Mesendoderm (in vitro differentiated cells): ENCODE measurements around the gene RNU1-4.
"Not testable (repeated sequence)": the region's sequence is repeated elsewhere in the genome, so short reads cannot be mapped to it uniquely, and the experiment has no call there.

Experiments used
- DNase-seq: peaks from one replicate; pipeline ENCODE4 v3.0.0; 2013
- H2AK5ac ChIP-seq: 2 replicates; pipeline ENCODE4 v1.6.1; 2013; ENCODE audit warnings: low read length, inconsistent platforms
- H2BK120ac ChIP-seq: 2 replicates; pipeline ENCODE4 v1.6.1; 2013; ENCODE audit warnings: low read depth, mild to moderate bottlenecking, low read length, moderate library complexity, mixed read lengths
- H2BK15ac ChIP-seq: replicated peaks from 2 replicates; pipeline ENCODE4 v1.6.1; 2013; ENCODE audit warnings: low read depth, mild to moderate bottlenecking, moderate library complexity
- H2BK5ac ChIP-seq: 2 replicates; pipeline ENCODE4 v1.6.1; 2013; ENCODE audit warnings: low read length, inconsistent platforms
- H3K18ac ChIP-seq: 2 replicates; pipeline ENCODE4 v1.6.1; 2013; ENCODE audit warnings: mild to moderate bottlenecking, low read length, mixed read lengths
- H3K23ac ChIP-seq: one replicate; pipeline ENCODE4 v1.6.1; 2013; ENCODE audit warnings: low read length
- H3K27ac ChIP-seq: 2 replicates; pipeline ENCODE4 v1.5.1; 2013; ENCODE audit warnings: low read depth, mild to moderate bottlenecking, inconsistent platforms, low read length, moderate library complexity
- H3K27me3 ChIP-seq: 2 replicates; pipeline ENCODE4 v1.6.1; 2013; ENCODE audit warnings: low read length, control low read depth, mild to moderate bottlenecking, inconsistent platforms; ENCODE audit not compliant: insufficient read depth, poor library complexity
- H3K36me3 ChIP-seq: 2 replicates; pipeline ENCODE4 v1.6.1; 2013; ENCODE audit warnings: low read length, inconsistent platforms; ENCODE audit not compliant: control insufficient read depth, insufficient read depth
- H3K4ac ChIP-seq: one replicate; pipeline ENCODE4 v1.6.1; 2013; ENCODE audit warnings: low read depth, mild to moderate bottlenecking, low read length, moderate library complexity
- H3K4me1 ChIP-seq: 2 replicates; pipeline ENCODE4 v1.6.1; 2013; ENCODE audit warnings: low read depth, low read length, inconsistent platforms; ENCODE audit not compliant: control insufficient read depth
- H3K4me2 ChIP-seq: 2 replicates; pipeline ENCODE4 v1.6.1; 2013; ENCODE audit warnings: low read length
- H3K4me3 ChIP-seq: 2 replicates; pipeline ENCODE4 v1.5.1; 2013; ENCODE audit warnings: mild to moderate bottlenecking, low read length
- H3K56ac ChIP-seq: one replicate; pipeline ENCODE4 v1.6.1; 2013; ENCODE audit warnings: low read length
- H3K79me1 ChIP-seq: 2 replicates; pipeline ENCODE4 v1.6.1; 2013; ENCODE audit warnings: low read length, inconsistent platforms
- H3K79me2 ChIP-seq: 2 replicates; pipeline ENCODE4 v1.6.1; 2013; ENCODE audit warnings: mild to moderate bottlenecking, low read length; ENCODE audit not compliant: control insufficient read depth, insufficient read depth
- H3K9ac ChIP-seq: 2 replicates; pipeline ENCODE4 v1.6.1; 2013; ENCODE audit warnings: low read length, inconsistent platforms
- H4K5ac ChIP-seq: one replicate; pipeline ENCODE4 v1.6.1; 2013; ENCODE audit warnings: low read length
- H4K8ac ChIP-seq: one replicate; pipeline ENCODE4 v1.6.1; 2013; ENCODE audit warnings: low read depth, mild to moderate bottlenecking, control low read depth, low read length, moderate library complexity
- WGBS: extraction: QIAGEN DNeasy Blood & Tissue Kit; methylation state at CpG from one replicate; pipeline ENCODE4 v1.1.7; 2013; ENCODE audit warnings: low lambda C conversion rate, missing lambda C conversion rate; ENCODE audit not compliant: insufficient coverage; ENCODE audit errors: extremely low coverage; 5-methylcytosine and 5-hydroxymethylcytosine counted together

Gene RNU1-4

DNA sequence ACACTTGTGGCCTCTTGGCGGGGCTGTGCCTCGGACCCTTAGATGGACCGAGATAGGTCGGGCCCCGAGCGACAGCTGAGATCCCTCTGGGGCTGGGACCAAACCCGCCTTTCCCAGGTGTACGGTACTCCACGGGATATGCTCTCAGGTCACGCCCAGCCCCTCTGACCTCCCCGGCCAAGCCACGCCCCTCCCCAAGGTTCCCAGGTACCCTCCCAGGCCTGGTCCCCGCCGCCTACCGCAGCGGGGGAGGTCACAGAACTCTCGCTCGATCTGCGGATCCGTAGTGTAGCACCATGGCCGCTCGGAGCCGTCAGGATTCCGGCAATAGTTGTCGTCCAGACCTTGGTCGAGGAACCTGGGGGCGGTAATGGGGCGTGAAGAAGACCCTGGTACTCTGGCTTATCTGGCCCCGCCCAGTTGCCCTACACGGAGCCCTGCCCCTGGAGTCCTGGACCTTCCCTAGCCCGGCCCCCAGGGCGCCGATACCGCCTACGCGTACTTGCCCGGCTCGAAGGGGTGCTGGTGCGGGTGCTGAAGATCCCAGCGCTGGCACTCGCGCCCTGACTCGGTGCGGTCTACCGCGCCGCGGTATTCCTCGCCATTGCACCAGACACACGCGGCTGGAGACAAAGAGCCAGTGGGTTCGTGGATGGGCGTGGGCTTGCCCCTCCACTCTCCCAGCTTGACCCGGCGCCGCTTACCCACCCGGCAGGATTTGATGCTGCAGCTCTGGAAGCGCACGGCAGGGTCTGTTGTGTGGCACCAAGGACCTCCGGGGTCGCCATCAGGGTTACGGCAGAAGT, 19.5 kb downstream of the RNU1-4 start:
- not testable (repeated sequence) for H3K4me3 ChIP-seq, H3K4ac ChIP-seq, H3K79me2 ChIP-seq, H3K27me3 ChIP-seq, H3K79me1 ChIP-seq, H2BK120ac ChIP-seq, H4K5ac ChIP-seq, H3K18ac ChIP-seq, H3K36me3 ChIP-seq, H3K4me2 ChIP-seq, H2AK5ac ChIP-seq, DNase-seq, H2BK5ac ChIP-seq, H3K9ac ChIP-seq, H3K56ac ChIP-seq, H3K23ac ChIP-seq, H2BK15ac ChIP-seq, H3K27ac ChIP-seq, H4K8ac ChIP-seq, H3K4me1 ChIP-seq
- no CpG with 5 or more reads among the region's 62 CpGs for WGBS

DNA sequence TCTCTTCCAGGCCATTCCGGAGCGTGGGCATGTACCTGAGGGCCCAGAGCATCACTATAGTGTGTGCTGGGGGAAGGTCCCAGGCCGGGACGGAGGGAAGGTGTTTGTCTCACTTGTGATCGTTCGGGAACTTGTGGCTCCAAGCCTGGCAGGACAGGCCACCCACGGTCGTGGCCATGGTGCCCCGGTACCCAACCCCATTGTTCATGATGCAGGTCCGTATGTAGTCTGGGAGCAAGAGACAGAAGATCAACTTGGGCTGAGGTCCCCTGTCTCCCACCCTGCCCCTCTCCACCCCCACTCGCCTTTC, 20.1 kb downstream of the RNU1-4 start:
- H3K23ac ChIP-seq, H3K9ac ChIP-seq, H3K79me1 ChIP-seq, H2BK120ac ChIP-seq, H3K36me3 ChIP-seq, H3K56ac ChIP-seq, H2AK5ac ChIP-seq, H2BK15ac ChIP-seq, H3K27me3 ChIP-seq, H4K8ac ChIP-seq, H3K79me2 ChIP-seq, H3K18ac ChIP-seq, H3K4me3 ChIP-seq, H2BK5ac ChIP-seq, DNase-seq, H4K5ac ChIP-seq, H3K4me2 ChIP-seq, H3K4me1 ChIP-seq, H3K27ac ChIP-seq, H3K4ac ChIP-seq: not testable (repeated sequence)
- no CpG with 5 or more reads among the region's 11 CpGs for whole genome bisulfite sequencing

DNA sequence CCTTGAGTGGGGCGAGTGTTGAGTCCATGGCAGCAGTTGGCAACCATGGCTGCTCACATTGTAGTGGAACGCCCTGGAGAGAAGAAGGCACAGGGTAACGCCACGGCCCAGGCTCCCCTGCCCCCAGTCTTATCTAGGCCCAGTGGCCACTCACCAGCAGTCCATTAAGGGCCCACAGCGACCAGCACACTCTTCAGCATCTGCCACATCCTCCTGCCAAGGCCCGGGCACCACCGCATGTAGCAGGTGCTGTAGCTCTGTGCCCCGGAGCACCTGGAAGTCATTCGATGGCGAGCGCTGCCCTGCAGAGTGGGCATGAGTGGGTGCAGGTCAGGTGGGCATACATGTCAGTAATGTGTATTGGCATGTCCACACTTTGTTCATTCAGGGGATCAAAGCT, 20.5 kb downstream of the RNU1-4 start:
- H3K4me3 ChIP-seq, H3K79me1 ChIP-seq, H3K79me2 ChIP-seq, H3K23ac ChIP-seq, H3K56ac ChIP-seq, H3K18ac ChIP-seq, H2BK120ac ChIP-seq, H4K8ac ChIP-seq, H3K4me1 ChIP-seq, H3K4ac ChIP-seq, H3K27ac ChIP-seq, DNase-seq, H3K4me2 ChIP-seq, H3K9ac ChIP-seq, H3K27me3 ChIP-seq, H4K5ac ChIP-seq, H2BK15ac ChIP-seq, H2AK5ac ChIP-seq, H3K36me3 ChIP-seq, H2BK5ac ChIP-seq: not testable (repeated sequence)
- WGBS = no CpG with 5 or more reads among the region's 11 CpGs

DNA sequence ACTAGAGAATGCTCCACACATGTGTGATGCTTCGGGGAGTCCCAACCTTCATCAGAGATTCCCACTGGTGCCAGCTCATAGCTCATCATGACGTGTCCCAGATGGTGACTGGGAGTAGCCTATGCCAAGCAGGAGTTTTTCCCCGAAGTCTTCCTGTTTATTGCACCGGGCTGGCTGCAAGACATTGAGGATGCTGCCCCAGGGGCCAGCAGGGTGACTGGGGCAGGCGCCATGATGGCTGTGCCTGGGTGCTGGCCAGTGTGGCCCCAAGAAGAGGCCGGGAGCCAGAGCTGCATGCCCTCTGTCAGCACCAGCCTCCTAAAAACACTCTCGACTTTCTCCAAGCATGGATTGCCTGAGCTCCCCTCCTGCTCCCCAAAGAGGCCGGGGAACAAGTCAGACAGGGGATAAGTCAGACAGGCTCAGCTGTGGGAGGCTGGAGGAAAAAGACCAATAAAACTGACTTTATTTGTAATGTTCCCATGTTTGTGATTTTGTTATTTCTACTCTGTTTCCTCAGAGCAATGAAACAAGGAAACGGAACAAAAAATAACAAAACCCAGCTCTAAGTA, 24.0 kb downstream of the RNU1-4 start:
- H3K27me3 ChIP-seq, H2AK5ac ChIP-seq, H3K4me1 ChIP-seq, H3K79me1 ChIP-seq, H3K9ac ChIP-seq, H3K56ac ChIP-seq, H3K79me2 ChIP-seq, H2BK120ac ChIP-seq, H3K4me3 ChIP-seq, H3K4me2 ChIP-seq, H3K36me3 ChIP-seq, H3K18ac ChIP-seq, H3K23ac ChIP-seq, H2BK15ac ChIP-seq, H4K5ac ChIP-seq, H2BK5ac ChIP-seq, H3K4ac ChIP-seq, H3K27ac ChIP-seq, DNase-seq, H4K8ac ChIP-seq: not testable (repeated sequence)
- no CpG with 5 or more reads among the region's 9 CpGs for WGBS

DNA sequence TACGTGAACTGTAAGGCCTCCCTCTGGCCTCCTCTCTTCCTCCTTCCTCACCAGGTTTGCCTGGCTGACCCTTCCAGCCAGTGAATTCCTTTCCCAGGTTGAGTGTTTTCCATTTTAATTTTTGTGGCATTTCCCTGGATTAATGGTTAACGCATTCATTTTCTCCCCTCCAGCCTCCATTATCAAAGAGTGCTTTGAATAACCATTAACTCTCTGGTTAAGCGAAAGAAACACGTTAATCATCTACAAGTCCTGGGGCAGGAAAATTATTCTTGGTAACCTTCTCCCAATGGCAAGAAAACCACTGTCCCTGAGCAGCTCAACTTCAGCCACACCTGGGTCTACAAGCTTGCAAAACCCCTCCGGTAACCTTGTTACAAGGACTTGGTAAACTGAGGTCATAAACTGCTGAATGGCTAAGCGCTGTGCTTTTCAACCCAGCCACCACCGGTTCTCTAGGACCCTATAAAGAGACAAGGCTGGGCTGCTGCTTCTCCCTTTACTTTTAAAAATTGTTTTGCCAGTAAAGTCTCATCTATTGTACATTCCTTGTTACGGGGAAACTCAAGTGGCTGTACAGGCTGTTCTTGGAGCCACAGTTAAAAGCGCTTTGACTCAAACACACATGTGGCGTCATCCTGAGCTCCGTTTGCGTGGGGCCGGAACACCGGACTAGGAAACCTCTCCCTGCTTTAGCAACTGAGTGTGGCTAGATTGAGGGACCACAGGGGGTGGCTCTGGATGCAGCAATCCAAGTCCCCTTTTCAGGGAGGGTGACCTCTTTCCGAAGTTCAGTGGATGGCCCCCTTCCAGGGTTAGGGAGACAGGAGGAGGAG, 24.7 kb downstream of the RNU1-4 start:
- H4K8ac ChIP-seq, H2BK5ac ChIP-seq, DNase-seq, H4K5ac ChIP-seq, H3K23ac ChIP-seq, H3K27ac ChIP-seq, H3K4me2 ChIP-seq, H2BK120ac ChIP-seq, H3K4ac ChIP-seq, H3K56ac ChIP-seq, H3K4me3 ChIP-seq, H2BK15ac ChIP-seq, H3K79me2 ChIP-seq, H3K9ac ChIP-seq, H3K18ac ChIP-seq, H2AK5ac ChIP-seq, H3K36me3 ChIP-seq, H3K79me1 ChIP-seq, H3K27me3 ChIP-seq, H3K4me1 ChIP-seq: not testable (repeated sequence)
- no CpG with 5 or more reads among the region's 15 CpGs for WGBS
